ENCODE results near the gene CFAP61.

GRCh38 chr20:20181322-20181721 lies 129.0 kb downstream of the CFAP61 start:
- TF ChIP-seq, protein P1, sequence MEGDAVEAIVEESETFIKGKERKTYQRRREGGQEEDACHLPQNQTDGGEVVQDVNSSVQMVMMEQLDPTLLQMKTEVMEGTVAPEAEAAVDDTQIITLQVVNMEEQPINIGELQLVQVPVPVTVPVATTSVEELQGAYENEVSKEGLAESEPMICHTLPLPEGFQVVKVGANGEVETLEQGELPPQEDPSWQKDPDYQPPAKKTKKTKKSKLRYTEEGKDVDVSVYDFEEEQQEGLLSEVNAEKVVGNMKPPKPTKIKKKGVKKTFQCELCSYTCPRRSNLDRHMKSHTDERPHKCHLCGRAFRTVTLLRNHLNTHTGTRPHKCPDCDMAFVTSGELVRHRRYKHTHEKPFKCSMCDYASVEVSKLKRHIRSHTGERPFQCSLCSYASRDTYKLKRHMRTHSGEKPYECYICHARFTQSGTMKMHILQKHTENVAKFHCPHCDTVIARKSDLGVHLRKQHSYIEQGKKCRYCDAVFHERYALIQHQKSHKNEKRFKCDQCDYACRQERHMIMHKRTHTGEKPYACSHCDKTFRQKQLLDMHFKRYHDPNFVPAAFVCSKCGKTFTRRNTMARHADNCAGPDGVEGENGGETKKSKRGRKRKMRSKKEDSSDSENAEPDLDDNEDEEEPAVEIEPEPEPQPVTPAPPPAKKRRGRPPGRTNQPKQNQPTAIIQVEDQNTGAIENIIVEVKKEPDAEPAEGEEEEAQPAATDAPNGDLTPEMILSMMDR (IDR thresholded peaks at IDR 0.05 in 4 of 5, conservative IDR thresholded peaks at IDR 0.05 in 1 of 5): no peak
- TF ChIP-seq POLR2A (IDR thresholded peaks at IDR 0.05): no peak
